Muscle layer of colon (tissue), 2 donors: ENCODE measurements around the gene CALU.
A peak's percentile ranks its signal among the peaks of the same experiment; 100 is the strongest.

Experiments
- H3K27ac ChIP-seq: one replicate; pipeline ENCODE4 v1.7.0; 2013; ENCODE audit warnings: low read depth, mild to moderate bottlenecking, low read length, moderate library complexity
- H3K27me3 ChIP-seq, 2 donors: one replicate each; pipeline ENCODE4 v1.7.0; 2013; ENCODE audit warnings: low read length in 2 of 2, mild to moderate bottlenecking in 2 of 2; ENCODE audit not compliant: insufficient read depth in 2 of 2, control insufficient read depth in 1 of 2
- H3K36me3 ChIP-seq: one replicate; pipeline ENCODE4 v1.7.0; 2013; ENCODE audit warnings: mild to moderate bottlenecking, low read length; ENCODE audit not compliant: insufficient read depth
- H3K4me1 ChIP-seq: one replicate; pipeline ENCODE4 v1.7.0; 2013; ENCODE audit warnings: mild to moderate bottlenecking, low read length; ENCODE audit not compliant: insufficient read depth
- H3K4me3 ChIP-seq, 2 donors: one replicate each; pipeline ENCODE4 v1.7.0; 2013; ENCODE audit warnings: low read length in 2 of 2, low read depth in 1 of 2, mild to moderate bottlenecking in 1 of 2, moderate library complexity in 1 of 2
- H3K9ac ChIP-seq: one replicate; pipeline ENCODE4 v1.7.0; 2013; ENCODE audit warnings: low read length
- H3K9me3 ChIP-seq: one replicate; pipeline ENCODE4 v1.7.0; 2013; ENCODE audit warnings: mild to moderate bottlenecking, low read length
- donor health status: abdominal sarcoma.
- donor health status: Adenocarcinoma of cecum.

The CALU gene

DNA sequence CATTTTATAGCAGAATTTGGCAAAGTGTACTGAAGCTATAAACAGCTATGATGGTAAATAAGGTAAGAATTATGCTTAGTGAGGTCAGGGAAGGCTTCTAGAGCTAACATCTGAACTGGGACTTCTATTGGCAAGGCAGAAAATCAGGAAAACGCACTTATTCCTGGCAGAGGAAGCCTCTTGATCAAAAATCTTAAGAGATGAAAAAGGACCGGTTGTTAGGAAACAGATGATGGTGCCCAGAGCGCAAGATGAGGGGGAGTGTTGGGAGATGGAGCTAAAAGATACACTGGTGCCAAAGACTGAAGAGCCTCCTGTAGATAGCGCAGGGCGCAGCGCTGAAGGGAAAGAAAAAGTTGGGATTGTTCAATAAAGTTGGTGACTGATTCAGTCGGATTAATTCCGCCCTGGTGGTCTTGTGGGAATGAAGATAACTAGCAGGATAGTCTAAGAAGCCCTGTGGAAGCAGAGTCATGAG lies 550 bp upstream of the CALU start:
- no peaks in the 10 kb centered on the region for H3K36me3 ChIP-seq
- no peaks in the 10 kb centered on the region for H3K9me3 ChIP-seq
- H3K27me3 ChIP-seq, result no peaks in the 10 kb centered on the region
- peak overlapping the region; percentile 47 to 98 for H3K4me3 ChIP-seq
- H3K27ac ChIP-seq, result peak overlapping the region; percentile 93
- peak overlapping the region; percentile 43 for H3K9ac ChIP-seq
- H3K4me1 ChIP-seq, result peaks cover 28% of the 10 kb centered on the region

DNA sequence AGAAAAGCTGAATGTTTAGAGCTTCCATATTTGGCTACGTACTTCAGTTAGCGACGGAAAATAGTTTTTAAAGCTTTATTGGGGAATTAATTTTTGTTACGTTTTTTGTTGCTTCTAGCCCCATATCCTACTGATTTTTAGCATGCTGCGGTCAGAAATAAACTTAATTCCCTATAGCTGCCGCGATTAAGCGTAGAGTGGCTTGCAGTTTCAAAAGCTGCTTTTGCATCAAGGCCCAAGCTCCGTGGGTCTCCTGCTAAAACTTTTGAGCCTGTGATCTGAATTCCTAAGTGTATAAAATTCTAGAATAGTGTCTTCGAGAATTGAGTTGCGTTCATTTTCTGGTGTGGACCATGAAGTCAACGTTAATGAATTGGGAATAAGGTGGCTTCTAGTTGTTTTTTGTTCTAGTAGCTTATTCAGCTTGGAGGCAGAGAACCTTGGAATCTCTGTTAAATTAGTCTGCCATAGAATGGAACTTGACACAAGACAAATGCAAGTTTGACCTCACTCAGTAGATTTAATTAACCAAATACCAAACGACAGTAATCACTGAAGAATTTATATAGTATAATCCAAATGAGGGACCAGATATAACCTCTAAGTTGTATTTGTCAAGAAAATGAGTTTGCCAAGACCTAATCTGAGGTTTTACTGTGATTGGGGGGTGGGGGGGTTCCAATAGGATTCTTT lies 977 bp downstream of the CALU start:
- H3K27ac ChIP-seq, result peak overlapping the region; percentile 93
- no peaks in the 10 kb centered on the region for H3K27me3 ChIP-seq
- peak overlapping the region; percentile 96 to 98 for H3K4me3 ChIP-seq
- peak overlapping the region; percentile 95 for H3K9ac ChIP-seq
- peaks cover 33% of the 10 kb centered on the region for H3K4me1 ChIP-seq
- H3K9me3 ChIP-seq, result no peaks in the 10 kb centered on the region
- H3K36me3 ChIP-seq, result no peaks in the 10 kb centered on the region

DNA sequence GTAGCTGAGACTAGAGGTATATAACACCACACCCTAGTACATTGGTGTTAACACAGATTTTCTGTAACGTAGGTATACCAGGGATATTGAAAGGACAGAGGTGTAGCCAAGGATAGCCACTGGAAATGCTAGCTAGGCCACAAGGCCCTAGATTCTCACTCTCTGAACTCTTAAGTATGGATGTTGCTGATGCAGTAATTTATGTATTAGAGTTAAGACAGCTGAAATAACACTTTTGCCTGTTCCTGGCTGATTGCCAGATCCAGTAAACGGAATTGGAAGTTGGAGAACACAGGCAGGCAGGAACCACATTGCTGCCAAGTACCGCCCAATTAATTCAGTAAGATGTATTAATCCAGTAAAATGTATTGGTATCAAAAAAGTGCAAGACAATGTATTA lies 1.8 kb downstream of the CALU start:
- Histone ChIP-seq H3K9me3 (no peaks in the 10 kb centered on the region), H3K4me1 (peaks cover 33% of the 10 kb centered on the region), H3K27ac (peak overlapping the region; percentile 38), H3K9ac (no peak overlapping the region), H3K36me3 (no peaks in the 10 kb centered on the region), H3K27me3 (no peaks in the 10 kb centered on the region), H3K4me3 (peak overlapping the region in 1 of 2 donors; percentile 98)

DNA sequence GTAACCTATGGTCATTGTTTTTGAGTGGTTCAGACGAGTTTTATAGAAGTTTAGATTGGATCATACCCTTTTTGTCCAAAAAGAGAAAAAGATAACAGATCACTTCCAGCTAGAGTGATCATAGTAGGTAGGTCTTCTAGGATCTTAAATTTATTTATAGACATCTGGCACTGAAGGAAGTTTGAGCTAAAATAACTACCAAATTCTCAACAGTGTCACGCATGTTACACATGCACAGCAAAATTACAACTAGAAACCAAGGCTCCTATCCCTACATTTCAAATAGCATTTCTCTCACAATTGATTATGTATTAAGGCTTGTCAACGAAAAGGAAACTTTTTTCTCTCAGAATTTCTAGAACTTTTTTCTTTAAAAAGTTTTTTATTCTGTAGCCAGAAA lies 2.3 kb downstream of the CALU start:
- Histone ChIP-seq H3K4me1 (peaks cover 33% of the 10 kb centered on the region), H3K4me3 (no peak overlapping the region), H3K9ac (no peak overlapping the region)

DNA sequence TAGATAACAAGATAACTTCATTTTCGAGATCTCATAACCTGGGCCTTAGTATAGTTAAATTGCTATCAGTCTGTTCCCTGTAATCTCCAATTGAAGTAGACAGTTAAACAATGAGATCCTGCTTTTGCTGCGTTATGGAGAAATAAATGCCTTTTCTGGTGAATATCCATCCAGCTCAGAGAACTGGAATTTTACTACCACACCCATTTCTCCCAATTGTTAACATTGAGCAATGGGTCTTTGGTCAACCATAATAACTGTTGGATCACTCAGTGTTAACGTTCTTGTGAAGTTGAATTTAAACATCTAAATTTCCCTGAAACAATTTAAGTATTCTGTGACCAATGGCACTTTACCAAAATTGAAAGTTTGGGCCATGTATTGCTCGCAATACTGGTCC lies 3.0 kb downstream of the CALU start:
- no peaks in the 10 kb centered on the region for H3K9me3 ChIP-seq
- no peak overlapping the region for H3K27ac ChIP-seq
- no peak overlapping the region for H3K4me3 ChIP-seq
- H3K9ac ChIP-seq, result no peak overlapping the region
- no peaks in the 10 kb centered on the region for H3K36me3 ChIP-seq
- H3K4me1 ChIP-seq, result peaks cover 33% of the 10 kb centered on the region
- no peaks in the 10 kb centered on the region for H3K27me3 ChIP-seq

More for the DNA sequence above, 2.3 kb downstream of the CALU start:
- H3K9me3 ChIP-seq, result no peaks in the 10 kb centered on the region
- H3K36me3 ChIP-seq, result no peaks in the 10 kb centered on the region
- H3K27ac ChIP-seq, result peak overlapping the region; percentile 38
- H3K27me3 ChIP-seq, result no peaks in the 10 kb centered on the region

DNA sequence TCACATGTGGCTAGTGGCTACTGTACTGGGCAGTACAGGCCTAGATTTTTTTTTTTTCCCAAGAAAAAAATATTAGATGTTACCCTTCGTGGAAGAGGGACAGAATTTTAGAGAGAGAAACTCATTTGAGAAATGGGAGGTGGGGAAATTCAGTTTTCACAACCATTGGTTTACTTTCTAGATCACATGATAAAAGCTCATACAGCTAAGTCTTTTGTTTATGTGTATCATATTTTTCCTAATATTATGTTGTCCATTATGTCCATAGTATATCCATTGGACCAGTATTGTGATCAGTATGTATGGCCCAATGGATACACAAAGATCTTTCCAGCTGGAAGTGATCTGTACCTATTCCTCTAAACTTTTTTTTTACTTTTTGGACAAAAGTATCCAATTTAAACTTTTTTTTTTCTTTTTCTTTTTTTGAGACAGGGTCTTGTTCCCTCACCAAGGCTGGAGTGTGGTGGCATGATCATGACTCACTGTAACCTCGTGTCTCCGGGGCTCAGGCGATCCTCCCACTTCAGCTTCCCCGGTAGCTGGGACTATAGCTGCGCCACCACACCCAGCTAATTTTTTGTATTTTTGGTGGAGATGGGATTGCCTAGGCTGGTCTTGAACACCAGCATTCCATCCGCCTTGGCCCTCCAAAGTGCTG lies 4.1 kb downstream of the CALU start:
- H3K27me3 ChIP-seq, result no peaks in the 10 kb centered on the region
- no peaks in the 10 kb centered on the region for H3K9me3 ChIP-seq
- H3K36me3 ChIP-seq, result no peaks in the 10 kb centered on the region
- H3K9ac ChIP-seq, result no peak overlapping the region
- H3K4me1 ChIP-seq, result peaks cover 33% of the 10 kb centered on the region
- no peak overlapping the region for H3K27ac ChIP-seq
- no peak overlapping the region for H3K4me3 ChIP-seq

DNA sequence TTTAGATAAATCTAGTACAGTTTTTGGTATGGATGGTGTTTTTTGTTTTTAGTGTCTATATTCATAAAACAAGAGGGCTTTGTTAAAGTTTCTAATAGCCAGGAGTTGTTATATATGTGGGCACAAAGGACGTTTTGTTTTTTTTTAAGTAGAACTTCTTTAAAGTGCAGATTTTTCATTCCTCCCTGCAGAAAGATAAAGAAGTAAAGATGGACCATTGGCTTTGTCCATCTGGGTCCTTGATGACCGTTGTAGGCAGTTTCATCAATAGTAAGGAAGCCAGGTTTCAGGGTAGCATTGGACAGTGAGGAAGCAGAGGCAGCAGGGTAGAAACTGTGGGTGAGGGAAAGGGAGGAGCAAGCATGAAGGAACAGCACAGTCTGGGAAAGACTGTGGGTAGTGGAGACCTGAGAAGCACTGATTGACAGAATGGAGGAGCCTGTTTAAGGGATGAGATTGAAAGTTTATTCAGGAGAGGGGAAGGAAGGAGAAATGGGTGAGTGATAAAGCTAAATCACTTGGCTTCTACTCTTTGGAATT lies 5.3 kb downstream of the CALU start:
- H3K9me3 ChIP-seq, result no peaks in the 10 kb centered on the region
- no peak overlapping the region for H3K27ac ChIP-seq
- H3K9ac ChIP-seq, result no peak overlapping the region
- peaks cover 33% of the 10 kb centered on the region for H3K4me1 ChIP-seq
- peaks cover 11% of the 10 kb centered on the region for H3K36me3 ChIP-seq
- H3K27me3 ChIP-seq, result no peaks in the 10 kb centered on the region
- H3K4me3 ChIP-seq, result no peak overlapping the region

DNA sequence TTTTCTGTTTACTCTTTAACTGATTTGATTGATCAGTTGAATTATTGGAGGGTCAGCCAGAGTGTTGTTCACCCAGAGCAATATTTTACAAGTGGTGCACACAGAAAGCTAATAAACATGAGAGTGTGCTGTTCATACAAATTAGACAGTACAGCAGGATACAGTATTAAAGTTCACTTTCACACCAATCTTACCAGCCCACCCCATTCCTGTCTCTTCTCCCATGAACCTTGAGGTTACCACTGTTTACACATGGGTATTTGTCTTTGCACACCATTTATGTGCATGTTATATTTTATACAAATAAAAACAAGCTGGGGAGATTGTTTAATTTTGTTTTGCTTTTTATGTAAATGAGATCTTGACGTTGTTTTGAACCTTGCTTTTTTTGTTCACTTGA lies 6.5 kb downstream of the CALU start:
- Histone ChIP-seq H3K4me1 (peaks cover 23% of the 10 kb centered on the region), H3K9me3 (no peaks in the 10 kb centered on the region), H3K27ac (no peak overlapping the region), H3K9ac (no peak overlapping the region), H3K4me3 (no peak overlapping the region), H3K27me3 (no peaks in the 10 kb centered on the region), H3K36me3 (peaks cover 20% of the 10 kb centered on the region)

DNA sequence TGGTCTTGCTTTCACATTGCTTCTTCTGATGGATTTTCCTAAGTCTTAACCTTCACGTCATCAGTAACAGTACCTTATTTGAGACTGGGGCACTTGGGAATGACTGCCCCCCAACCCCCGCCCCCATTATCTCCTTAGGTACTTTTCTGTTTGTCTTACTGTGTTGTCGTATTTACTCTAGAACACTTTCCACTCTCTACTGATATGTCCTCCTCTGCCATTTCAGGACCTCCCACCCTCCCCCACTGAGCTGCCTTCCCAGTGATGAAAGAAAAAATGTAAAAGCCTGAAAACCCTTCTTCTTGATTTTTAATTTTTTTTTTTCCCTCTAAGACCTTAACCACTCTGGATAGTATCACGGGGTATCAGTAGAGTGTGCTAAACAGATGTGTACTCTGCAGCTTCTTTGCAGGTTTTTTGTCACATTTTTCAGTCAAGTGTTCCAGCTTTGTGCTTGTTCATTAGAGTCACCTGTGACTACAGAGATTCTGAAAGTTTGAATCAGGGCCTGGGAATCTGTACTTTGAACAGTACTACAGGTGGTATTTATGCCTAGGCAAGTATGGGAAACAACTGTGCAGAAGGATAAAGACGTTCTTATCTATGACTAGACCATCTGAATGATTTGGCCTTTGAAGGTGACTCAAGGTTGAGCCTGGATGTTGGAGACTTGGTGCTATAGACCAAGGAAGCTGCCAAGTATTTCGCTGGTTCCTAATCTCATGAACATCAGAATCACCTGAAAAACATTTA lies 8.3 kb downstream of the CALU start:
- H3K4me3 ChIP-seq, result no peak overlapping the region
- no peaks in the 10 kb centered on the region for H3K9me3 ChIP-seq
- H3K4me1 ChIP-seq, result peaks cover 6% of the 10 kb centered on the region
- H3K27me3 ChIP-seq, result no peaks in the 10 kb centered on the region
- peaks cover 28% of the 10 kb centered on the region for H3K36me3 ChIP-seq
- no peak overlapping the region for H3K9ac ChIP-seq
- H3K27ac ChIP-seq, result no peak overlapping the region

DNA sequence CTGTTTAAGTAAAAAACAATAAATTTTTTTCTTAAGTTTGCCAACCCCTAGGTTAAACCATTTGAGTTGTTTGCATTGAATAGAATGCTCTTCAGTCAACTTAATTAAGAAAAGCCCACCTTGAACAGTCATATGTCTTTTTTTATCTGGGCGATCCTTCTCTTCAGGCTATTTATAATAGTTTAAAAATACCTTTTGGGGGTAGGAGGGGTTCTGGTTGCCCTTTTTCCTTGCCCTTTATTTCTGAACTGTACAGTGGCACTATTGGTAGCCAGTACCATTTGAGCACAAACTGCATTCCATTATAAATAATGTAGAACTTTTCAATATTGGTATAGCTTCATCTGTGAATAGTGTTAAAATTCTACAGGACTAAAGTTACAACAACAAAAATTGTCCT lies 13.1 kb downstream of the CALU start:
- no peak overlapping the region for H3K9ac ChIP-seq
- no peak overlapping the region for H3K27ac ChIP-seq
- no peak overlapping the region for H3K4me3 ChIP-seq
- H3K27me3 ChIP-seq, result no peaks in the 10 kb centered on the region
- H3K4me1 ChIP-seq, result peaks cover 24% of the 10 kb centered on the region
- peaks cover 41% of the 10 kb centered on the region for H3K36me3 ChIP-seq
- no peaks in the 10 kb centered on the region for H3K9me3 ChIP-seq

DNA sequence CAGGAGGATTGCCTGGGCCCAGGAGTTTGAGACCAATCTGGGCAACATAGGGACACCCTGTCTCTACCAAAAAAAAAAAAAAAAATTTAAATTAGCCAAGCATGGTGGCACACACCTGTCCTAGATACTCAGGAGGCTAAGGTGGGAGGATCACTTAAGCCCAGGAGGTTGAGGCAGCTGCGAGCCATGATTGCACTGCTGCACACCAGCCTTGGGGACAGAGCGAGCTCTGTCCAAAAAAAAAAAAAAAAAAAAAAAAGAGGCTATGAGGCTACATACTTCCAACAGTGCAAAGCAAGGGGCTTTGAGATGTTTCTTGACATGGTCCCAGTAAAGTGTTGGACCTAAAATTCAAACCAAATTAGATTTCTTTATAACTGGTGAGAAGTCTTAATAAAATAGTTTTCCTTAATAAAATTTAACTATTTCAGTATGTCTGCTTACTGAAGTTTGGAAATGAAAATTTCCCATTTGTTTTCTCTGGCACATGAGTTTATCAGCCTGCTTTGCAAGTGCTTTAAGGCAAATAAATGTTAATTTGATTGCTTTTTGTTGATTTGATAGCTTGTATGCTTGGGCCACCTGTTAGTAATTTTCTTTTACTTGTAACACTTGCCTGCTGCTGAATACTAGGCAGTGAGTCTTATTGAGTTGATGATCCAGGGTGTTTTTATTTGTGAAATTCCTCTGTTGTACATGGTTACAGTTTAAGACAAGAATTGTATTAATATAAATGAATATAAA lies 16.1 kb downstream of the CALU start:
- Histone ChIP-seq H3K9ac (peak overlapping the region; percentile 42), H3K9me3 (no peaks in the 10 kb centered on the region), H3K4me3 (no peak overlapping the region), H3K27ac (peak overlapping the region; percentile 75), H3K36me3 (peaks cover 38% of the 10 kb centered on the region), H3K27me3 (no peaks in the 10 kb centered on the region), H3K4me1 (peaks cover 28% of the 10 kb centered on the region)
